ENCODE measurements around the gene RIOK1.
A peak's percentile ranks its signal among the peaks of the same experiment; 100 is the strongest.

The RIOK1 gene

GRCh38 chr6:7441048-7441775 is 51.6 kb downstream of the RIOK1 start:
- no peak overlapping the region for H3K27ac ChIP-seq
- H3K4me3 ChIP-seq, result no peak overlapping the region
- H3K9ac ChIP-seq (ENCODE audit: insufficient read length), result no peak overlapping the region
- no peak for DNase-seq (ENCODE audit: low read depth, low spot score)
- H3K9me3 ChIP-seq (ENCODE audit: low read depth, low read length), result no peaks in the 10 kb centered on the region
- no peak for TF ChIP-seq FOXP2 (optimal IDR thresholded peaks at IDR 0.05; ENCODE audit: control extremely low read depth, extremely low read length, insufficient read depth)
- H3K36me3 ChIP-seq (ENCODE audit: insufficient read depth, low read length), result no peaks in the 10 kb centered on the region

- Histone ChIP-seq H3K27ac (no peak overlapping the region), H3K9me3 (ENCODE audit: low read depth, low read length) (no peaks in the 10 kb centered on the region), H3K36me3 (ENCODE audit: insufficient read depth, low read length) (no peaks in the 10 kb centered on the region), H3K4me3 (no peak overlapping the region), H3K9ac (ENCODE audit: insufficient read length) (no peak overlapping the region)
- DNase-seq (ENCODE audit: low read depth, low spot score), result no peak
- TF ChIP-seq POLR2AphosphoS5 (IDR thresholded peaks at IDR 0.05; ENCODE audit: borderline replicate concordance, low read depth, low read length) (no peak), EZH2 (IDR thresholded peaks at IDR 0.05) (no peak), FOXP2 (optimal IDR thresholded peaks at IDR 0.05; ENCODE audit: control extremely low read depth, extremely low read length, insufficient read depth) (no peak)
These were observed 52.9 kb downstream of the RIOK1 start for GRCh38 chr6:7442467-7442866.

GRCh38 chr6:7445101-7445500 is 55.5 kb downstream of the RIOK1 start:
- Histone ChIP-seq H3K9ac (ENCODE audit: insufficient read length) (peak overlapping the region; percentile 60), H3K36me3 (ENCODE audit: insufficient read depth, low read length) (no peaks in the 10 kb centered on the region), H3K9me3 (ENCODE audit: low read depth, low read length) (no peaks in the 10 kb centered on the region), H3K27ac (peak overlapping the region; percentile 90), H3K4me3 (peak overlapping the region; percentile 55)
- no peak for TF ChIP-seq EZH2 (IDR thresholded peaks at IDR 0.05)
- TF ChIP-seq FOXP2 (optimal IDR thresholded peaks at IDR 0.05; ENCODE audit: control extremely low read depth, extremely low read length, insufficient read depth), result no peak
- peak; percentile 25; the same call in 1 of the 2 replicates for TF ChIP-seq POLR2AphosphoS5 (IDR thresholded peaks at IDR 0.05; ENCODE audit: borderline replicate concordance, low read depth, low read length)
- peak; percentile 56 for DNase-seq (ENCODE audit: low read depth, low spot score)

GRCh38 chr6:7445885-7446461 is 56.4 kb downstream of the RIOK1 start:
- peak overlapping the region; percentile 55 for H3K4me3 ChIP-seq
- H3K9me3 ChIP-seq (ENCODE audit: low read depth, low read length), result no peaks in the 10 kb centered on the region
- no peaks in the 10 kb centered on the region for H3K36me3 ChIP-seq (ENCODE audit: insufficient read depth, low read length)
- DNase-seq (ENCODE audit: low read depth, low spot score), result no peak
- peak overlapping the region; percentile 90 for H3K27ac ChIP-seq
- TF ChIP-seq EZH2 (IDR thresholded peaks at IDR 0.05) (no peak), POLR2AphosphoS5 (IDR thresholded peaks at IDR 0.05; ENCODE audit: borderline replicate concordance, low read depth, low read length) (no peak), FOXP2 (optimal IDR thresholded peaks at IDR 0.05; ENCODE audit: control extremely low read depth, extremely low read length, insufficient read depth) (no peak)
- peak overlapping the region; percentile 60 for H3K9ac ChIP-seq (ENCODE audit: insufficient read length)

- TF ChIP-seq EZH2 (IDR thresholded peaks at IDR 0.05) (no peak), FOXP2 (optimal IDR thresholded peaks at IDR 0.05; ENCODE audit: control extremely low read depth, extremely low read length, insufficient read depth) (no peak), POLR2AphosphoS5 (IDR thresholded peaks at IDR 0.05; ENCODE audit: borderline replicate concordance, low read depth, low read length) (no peak)
- Histone ChIP-seq H3K4me3 (peak overlapping the region; percentile 55), H3K36me3 (ENCODE audit: insufficient read depth, low read length) (no peaks in the 10 kb centered on the region), H3K9ac (ENCODE audit: insufficient read length) (peak overlapping the region; percentile 60), H3K27ac (peak overlapping the region; percentile 90), H3K9me3 (ENCODE audit: low read depth, low read length) (no peaks in the 10 kb centered on the region)
- no peak for DNase-seq (ENCODE audit: low read depth, low spot score)
These were observed 57.2 kb downstream of the RIOK1 start for GRCh38 chr6:7446619-7447325.

- no peak overlapping the region for H3K27ac ChIP-seq
- H3K36me3 ChIP-seq (ENCODE audit: insufficient read depth, low read length), result no peaks in the 10 kb centered on the region
- no peak for DNase-seq (ENCODE audit: low read depth, low spot score)
- no peak overlapping the region for H3K4me3 ChIP-seq
- H3K9ac ChIP-seq (ENCODE audit: insufficient read length), result no peak overlapping the region
- H3K9me3 ChIP-seq (ENCODE audit: low read depth, low read length), result no peaks in the 10 kb centered on the region
- TF ChIP-seq EZH2 (IDR thresholded peaks at IDR 0.05) (no peak), POLR2AphosphoS5 (IDR thresholded peaks at IDR 0.05; ENCODE audit: borderline replicate concordance, low read depth, low read length) (no peak), FOXP2 (optimal IDR thresholded peaks at IDR 0.05; ENCODE audit: control extremely low read depth, extremely low read length, insufficient read depth) (no peak)
These were observed 58.6 kb downstream of the RIOK1 start for GRCh38 chr6:7448232-7448631.

GRCh38 chr6:7449018-7449417 is 59.4 kb downstream of the RIOK1 start:
- no peak overlapping the region for H3K9ac ChIP-seq (ENCODE audit: insufficient read length)

GRCh38 chr6:7451326-7451725 is 61.7 kb downstream of the RIOK1 start:
- no peak for TF ChIP-seq FOXP2 (optimal IDR thresholded peaks at IDR 0.05; ENCODE audit: control extremely low read depth, extremely low read length, insufficient read depth)
- no peak for TF ChIP-seq POLR2AphosphoS5 (IDR thresholded peaks at IDR 0.05; ENCODE audit: borderline replicate concordance, low read depth, low read length)
- TF ChIP-seq EZH2 (IDR thresholded peaks at IDR 0.05), result no peak
- Histone ChIP-seq H3K9me3 (ENCODE audit: low read depth, low read length) (no peaks in the 10 kb centered on the region), H3K27ac (no peak overlapping the region), H3K36me3 (ENCODE audit: insufficient read depth, low read length) (no peaks in the 10 kb centered on the region), H3K9ac (ENCODE audit: insufficient read length) (no peak overlapping the region), H3K4me3 (no peak overlapping the region)
- no peak for DNase-seq (ENCODE audit: low read depth, low spot score)

More at GRCh38 chr6:7449018-7449417, 59.4 kb downstream of the RIOK1 start:
- Histone ChIP-seq H3K27ac (no peak overlapping the region), H3K9me3 (ENCODE audit: low read depth, low read length) (no peaks in the 10 kb centered on the region), H3K4me3 (no peak overlapping the region), H3K36me3 (ENCODE audit: insufficient read depth, low read length) (no peaks in the 10 kb centered on the region)
- DNase-seq (ENCODE audit: low read depth, low spot score), result no peak
- TF ChIP-seq EZH2 (IDR thresholded peaks at IDR 0.05), result no peak
- TF ChIP-seq POLR2AphosphoS5 (IDR thresholded peaks at IDR 0.05; ENCODE audit: borderline replicate concordance, low read depth, low read length), result no peak
- no peak for TF ChIP-seq FOXP2 (optimal IDR thresholded peaks at IDR 0.05; ENCODE audit: control extremely low read depth, extremely low read length, insufficient read depth)
